ENCODE results near the gene CDA. TPM values are rescaled to one million over a fixed set of nuclear protein-coding genes. Genes with fewer than 3 reads are reported as not detected.

Gene CDA
- total and polyA plus RNA-seq, 2 of the 8 experiments (the other 6 are each of a cell fraction or from before 2014, with no cell fraction given): 4.4 to 11.3 TPM

DNA sequence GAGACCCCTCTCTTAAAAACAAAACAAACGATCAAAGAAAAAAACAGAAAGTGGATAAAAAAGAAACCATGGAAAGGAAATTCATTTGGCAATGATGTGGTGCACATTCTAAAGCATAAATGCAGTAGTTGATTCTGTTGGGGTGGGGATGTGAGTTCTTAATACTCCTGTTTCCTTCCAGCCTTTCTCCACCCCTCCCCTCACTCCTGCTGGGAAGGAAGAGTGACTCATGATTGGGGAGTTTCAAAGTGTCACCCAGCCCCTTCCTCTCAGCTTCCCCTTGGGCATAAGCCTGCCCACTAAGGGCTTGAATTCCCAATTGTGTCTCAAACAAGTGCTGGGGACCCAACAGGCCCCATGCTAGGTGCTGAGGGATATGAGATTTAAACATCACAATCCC lies 37.6 kb downstream of the CDA start:
- Histone ChIP-seq H2BK12ac (ENCODE audit: low read depth, low read length) (peak overlapping the region; percentile 60), H3K56ac (replicated peaks; ENCODE audit: insufficient read length, low read depth, low read length) (no peak overlapping the region), H3K36me3 (ENCODE audit: control insufficient read depth in 2 of 4, insufficient read depth in 4 of 4, low read length in 3 of 4) (peaks cover 0 to 2% (median 0%) of the 10 kb centered on the region in 4 experiments; a peak in 1 of 8 replicates), H3K79me2 (ENCODE audit: control insufficient read depth in 1 of 2, insufficient read depth in 2 of 2, low read length in 2 of 2) (no peaks in the 10 kb centered on the region), H2AK5ac (ENCODE audit: low read depth, low read length) (no peak overlapping the region), H3K9ac (replicated peaks in 1 of 4; ENCODE audit: extremely low read depth in 1 of 4, low read depth in 3 of 4, low read length in 3 of 4) (no peak overlapping the region), H4K5ac (ENCODE audit: insufficient read length, low read depth, low read length) (no peak overlapping the region), H3K4me2 (ENCODE audit: insufficient read depth in 1 of 2, low read depth in 2 of 2, low read length in 2 of 2) (peak overlapping the region in 1 of 2 experiments; percentile 62; a peak in 1 of 4 replicates), H3K4me3 (ENCODE audit: extremely low read depth in 1 of 4, insufficient read depth in 2 of 4, low read depth in 3 of 4, low read length in 4 of 4) (no peak overlapping the region), H2BK20ac (ENCODE audit: low read length) (peak overlapping the region; percentile 92), H3K27me3 (replicated peaks in 1 of 4; ENCODE audit: control insufficient read depth in 3 of 4, extremely low read depth in 1 of 4, insufficient read depth in 3 of 4, low read length in 3 of 4) (no peaks in the 10 kb centered on the region), H4K8ac (ENCODE audit: extremely low read depth, insufficient read depth, low read length) (no peak overlapping the region), H2BK15ac (ENCODE audit: low read length) (no peak overlapping the region), H3K27ac (ENCODE audit: low read depth, low read length) (no peak overlapping the region), H4K91ac (replicated peaks; ENCODE audit: insufficient read length, low read length) (peak overlapping the region; percentile 57), H3K23me2 (ENCODE audit: low read depth, low read length) (peaks cover 2% of the 10 kb centered on the region; the same call in 1 of the 2 replicates), H3K4ac (replicated peaks; ENCODE audit: insufficient read length, low read depth, low read length) (peak overlapping the region; percentile 95), H3K79me1 (ENCODE audit: low read depth, low read length) (no peaks in the 10 kb centered on the region), H3K18ac (ENCODE audit: extremely low read depth, low read length) (peak overlapping the region; percentile 36), H2BK120ac (replicated peaks; ENCODE audit: low read depth, low read length) (peak overlapping the region; percentile 57), H3K23ac (ENCODE audit: insufficient read length) (no peak overlapping the region), H3K9me3 (ENCODE audit: insufficient read depth in 2 of 2, low read depth in 1 of 2, low read length in 1 of 2) (peaks cover 8 to 9% of the 10 kb centered on the region in 2 experiments; a peak in 2 of 4 replicates), H2AFZ (ENCODE audit: low read length) (peak overlapping the region; percentile 20; the same call in 1 of the 2 replicates), H2BK5ac (ENCODE audit: low read depth, low read length) (peak overlapping the region; percentile 91; the same call in 1 of the 2 replicates), H3K4me1 (replicated peaks in 1 of 4; ENCODE audit: control insufficient read depth in 3 of 4, insufficient read depth in 4 of 4, low read length in 3 of 4) (peaks cover 0 to 8% (median 1%) of the 10 kb centered on the region in 4 experiments; a peak in 2 of 7 replicates), H4K20me1 (replicated peaks in 1 of 2; ENCODE audit: control insufficient read depth in 1 of 2, insufficient read depth in 2 of 2, low read length in 2 of 2) (no peaks in the 10 kb centered on the region), H3K14ac (ENCODE audit: insufficient read length) (no peak overlapping the region)
- DNase-seq (ENCODE audit: low read depth in 1 of 2, low spot score in 2 of 2): no peak
- CTCF ChIA-PET (ENCODE audit: partially characterized antibody): interaction anchor here (0.9 to 1.9 kb wide), 3 partner anchors 38 to 51 kb away, joined by 3 to 7 read pairs (median 6); partner anchors contain the start of gene CDA
- POLR2A ChIA-PET (ENCODE audit: partially characterized antibody): interaction anchor here (0.6 to 1.6 kb wide), 3 partner anchors 13 to 1937 kb away, joined by 3 read pairs; partner anchors contain the start of gene EPHA8
- no peak for FAIRE-seq
- peak; percentile 40; the same call in 1 of the 2 replicates for TF ChIP-seq JUND (IDR thresholded peaks at IDR 0.05; ENCODE audit: low read length)
- no peak for TF ChIP-seq KDM1A (IDR thresholded peaks at IDR 0.05; ENCODE audit: borderline replicate concordance, low read length)
- no peak for TF ChIP-seq FOSL1 (IDR thresholded peaks at IDR 0.05; ENCODE audit: insufficient read depth, low read depth, low read length)
- WGBS, 2 experiments (ENCODE audit: extremely low coverage in 1 of 2, insufficient coverage in 1 of 2, insufficient read length in 1 of 2, insufficient replicate concordance in 2 of 2, low coverage in 1 of 2, low lambda C conversion rate in 2 of 2, missing lambda C conversion rate in 1 of 2): 71% methylated on average over 1 of the region's 1 CpG; no CpG with 5 or more reads in 1 of the 2 experiments

All from H1 (cell line).